SH-SY5Y (cell line): ENCODE measurements around the gene PLXDC1.

Experiments
- GATA2 ChIP-seq: IDR thresholded peaks from 2 replicates; pipeline ENCODE4 v1.6.1; 2011; ENCODE audit warnings: mild to moderate bottlenecking, low read depth, low read length
- GATA3 ChIP-seq: IDR thresholded peaks from 2 replicates; pipeline ENCODE4 v1.6.1; 2011; ENCODE audit warnings: low read depth, mild to moderate bottlenecking, low read length, moderate library complexity

- TF ChIP-seq GATA2 (no peak), GATA3 (no peak)
These were observed 27.1 kb upstream of the PLXDC1 start for GRCh38 chr17:39178536-39178935.
